ENCODE measurements around the gene IL22RA1.

Gene IL22RA1

DNA sequence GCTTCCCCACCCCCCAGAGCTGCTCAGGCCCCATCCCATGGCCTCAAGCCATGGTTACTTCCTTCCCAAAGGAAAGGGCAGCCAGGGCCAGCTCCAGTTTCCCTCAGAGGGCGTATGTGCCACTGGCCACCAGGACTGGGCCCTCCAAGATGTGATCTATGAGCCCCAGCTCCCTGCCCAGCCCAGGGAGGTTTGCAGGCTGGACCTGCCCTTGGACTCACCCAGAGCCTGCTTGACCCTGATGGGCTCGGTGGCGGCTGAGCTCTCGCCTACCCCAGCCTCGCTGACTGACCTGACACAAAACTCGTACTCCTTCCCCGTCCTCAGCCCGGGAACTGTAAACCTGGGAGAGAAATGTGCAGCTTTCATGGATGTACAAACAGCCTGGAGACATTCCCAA, 60.6 kb downstream of the IL22RA1 start:
- TF ChIP-seq, protein P1, sequence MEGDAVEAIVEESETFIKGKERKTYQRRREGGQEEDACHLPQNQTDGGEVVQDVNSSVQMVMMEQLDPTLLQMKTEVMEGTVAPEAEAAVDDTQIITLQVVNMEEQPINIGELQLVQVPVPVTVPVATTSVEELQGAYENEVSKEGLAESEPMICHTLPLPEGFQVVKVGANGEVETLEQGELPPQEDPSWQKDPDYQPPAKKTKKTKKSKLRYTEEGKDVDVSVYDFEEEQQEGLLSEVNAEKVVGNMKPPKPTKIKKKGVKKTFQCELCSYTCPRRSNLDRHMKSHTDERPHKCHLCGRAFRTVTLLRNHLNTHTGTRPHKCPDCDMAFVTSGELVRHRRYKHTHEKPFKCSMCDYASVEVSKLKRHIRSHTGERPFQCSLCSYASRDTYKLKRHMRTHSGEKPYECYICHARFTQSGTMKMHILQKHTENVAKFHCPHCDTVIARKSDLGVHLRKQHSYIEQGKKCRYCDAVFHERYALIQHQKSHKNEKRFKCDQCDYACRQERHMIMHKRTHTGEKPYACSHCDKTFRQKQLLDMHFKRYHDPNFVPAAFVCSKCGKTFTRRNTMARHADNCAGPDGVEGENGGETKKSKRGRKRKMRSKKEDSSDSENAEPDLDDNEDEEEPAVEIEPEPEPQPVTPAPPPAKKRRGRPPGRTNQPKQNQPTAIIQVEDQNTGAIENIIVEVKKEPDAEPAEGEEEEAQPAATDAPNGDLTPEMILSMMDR (IDR thresholded peaks at IDR 0.05; ENCODE audit: low read depth, low read length): no peak
- H3K4me3 ChIP-seq (ENCODE audit: low read depth, low read length): no peak overlapping the region

DNA sequence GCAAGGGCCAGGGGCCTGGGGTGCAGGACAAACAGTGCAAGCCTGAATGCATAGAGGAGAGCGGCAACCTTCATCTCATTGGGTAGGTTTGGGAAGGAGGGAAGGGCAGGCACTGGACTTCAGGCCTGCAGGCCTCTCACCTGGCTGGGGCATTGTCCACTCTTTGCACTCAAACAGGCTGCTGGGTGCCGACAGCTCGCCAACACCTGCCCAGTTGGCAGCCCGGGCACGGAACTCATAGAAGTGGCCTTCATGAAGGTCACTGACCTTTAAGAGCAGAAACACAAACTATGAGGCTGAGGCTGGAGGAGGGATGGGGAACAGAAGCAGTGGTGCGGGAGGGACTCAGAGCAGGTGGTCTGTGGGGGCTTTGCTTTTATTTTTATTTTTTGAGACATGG, 61.8 kb downstream of the IL22RA1 start:
- H3K4me3 ChIP-seq (ENCODE audit: low read depth, low read length): no peak overlapping the region
- TF ChIP-seq, protein P1 (IDR thresholded peaks at IDR 0.05; ENCODE audit: low read depth, low read length): no peak

DNA sequence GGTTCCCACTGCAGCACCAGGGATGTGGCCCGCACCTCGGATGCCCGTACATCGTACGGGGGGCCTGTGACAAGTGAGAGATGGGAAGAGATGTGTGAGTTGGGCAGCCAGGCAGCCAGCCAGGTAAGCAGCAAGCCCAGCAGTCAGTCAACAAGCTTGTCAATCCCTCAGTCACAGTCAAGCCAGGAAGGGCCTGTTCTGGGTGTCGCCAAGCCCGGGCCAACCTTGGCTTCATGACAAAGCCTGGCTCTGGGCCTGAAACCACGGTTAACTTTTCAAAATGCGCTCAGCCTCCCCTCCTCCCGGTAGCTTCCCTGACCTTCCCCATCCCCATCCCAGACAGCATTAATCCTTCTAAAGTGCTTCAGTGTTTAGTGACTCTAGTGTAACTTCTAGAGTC, 62.8 kb downstream of the IL22RA1 start:
- TF ChIP-seq, protein P1 (IDR thresholded peaks at IDR 0.05; ENCODE audit: low read depth, low read length): no peak
- H3K4me3 ChIP-seq (ENCODE audit: low read depth, low read length): no peak overlapping the region

DNA sequence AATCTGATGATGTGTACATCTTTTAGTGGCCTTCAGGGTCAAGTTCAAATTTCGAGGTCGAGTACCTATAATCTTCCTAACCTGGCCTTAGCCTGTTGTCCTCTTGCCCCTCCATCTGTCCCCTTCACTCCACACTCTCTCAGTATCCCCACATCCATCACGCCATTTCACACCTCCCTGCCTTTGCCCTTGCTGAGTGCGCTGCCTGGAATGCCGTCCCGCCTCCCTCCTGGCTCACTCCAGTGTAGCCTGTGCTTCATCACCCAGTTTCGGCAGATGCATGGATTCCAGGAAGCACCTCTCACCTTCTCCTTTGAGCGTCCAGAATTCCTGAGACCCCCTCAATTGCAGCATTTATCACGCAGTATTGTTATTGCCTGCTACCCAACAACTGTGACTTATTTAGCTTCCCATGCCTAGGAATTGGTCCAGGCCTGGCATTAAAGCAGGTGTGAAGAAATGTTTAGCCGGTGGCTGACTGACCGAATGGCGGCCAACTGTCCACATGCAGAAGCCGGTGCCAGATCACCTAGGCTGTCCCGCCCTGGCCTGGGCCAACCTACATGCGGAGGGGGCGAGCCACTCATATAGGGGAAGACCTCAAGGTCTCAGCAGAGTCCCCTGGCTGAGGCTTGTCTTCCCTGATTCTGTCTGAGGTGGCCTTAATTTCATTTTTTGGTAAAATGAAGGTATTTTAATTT, 65.5 kb downstream of the IL22RA1 start:
- TF ChIP-seq, protein P1 (IDR thresholded peaks at IDR 0.05; ENCODE audit: low read depth, low read length): no peak
- no peak overlapping the region for H3K4me3 ChIP-seq (ENCODE audit: low read depth, low read length)

DNA sequence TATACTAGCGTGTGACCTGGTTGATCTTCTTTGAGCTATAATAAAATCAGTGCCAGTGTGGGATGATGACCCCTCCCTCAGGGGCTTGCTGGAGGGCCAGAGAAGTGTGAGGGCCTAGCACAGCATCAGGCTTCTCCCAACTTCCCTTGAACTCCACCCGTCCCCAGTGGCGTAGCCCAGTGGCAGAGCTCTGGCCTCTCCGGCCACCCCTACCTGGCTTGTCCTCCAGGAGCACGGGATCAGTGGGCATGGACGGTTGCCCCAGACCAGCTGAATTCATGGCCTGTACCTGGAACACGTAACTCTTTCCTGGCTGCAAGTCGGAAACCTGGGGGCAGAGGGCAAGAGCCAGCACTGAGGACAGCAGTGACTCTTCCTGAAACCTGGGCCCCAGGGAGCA, 67.0 kb downstream of the IL22RA1 start:
- H3K4me3 ChIP-seq (ENCODE audit: low read depth, low read length): no peak overlapping the region
- TF ChIP-seq, protein P1 (IDR thresholded peaks at IDR 0.05; ENCODE audit: low read depth, low read length): no peak

DNA sequence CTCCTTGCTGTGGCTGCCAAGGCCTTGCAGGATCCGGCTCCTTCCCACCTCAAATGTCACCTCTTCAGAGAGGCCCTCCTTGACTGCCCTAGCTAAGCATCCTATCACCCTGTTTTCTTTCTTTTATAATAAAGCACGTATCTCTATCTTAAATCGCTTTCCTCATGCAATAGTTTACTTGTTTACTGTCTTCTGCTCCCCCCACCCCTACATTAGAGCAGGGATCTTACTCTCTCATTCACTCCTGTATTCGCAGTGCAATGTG, 67.4 kb downstream of the IL22RA1 start:
- TF ChIP-seq, protein P1 (IDR thresholded peaks at IDR 0.05; ENCODE audit: low read depth, low read length): no peak
- H3K4me3 ChIP-seq (ENCODE audit: low read depth, low read length): no peak overlapping the region

DNA sequence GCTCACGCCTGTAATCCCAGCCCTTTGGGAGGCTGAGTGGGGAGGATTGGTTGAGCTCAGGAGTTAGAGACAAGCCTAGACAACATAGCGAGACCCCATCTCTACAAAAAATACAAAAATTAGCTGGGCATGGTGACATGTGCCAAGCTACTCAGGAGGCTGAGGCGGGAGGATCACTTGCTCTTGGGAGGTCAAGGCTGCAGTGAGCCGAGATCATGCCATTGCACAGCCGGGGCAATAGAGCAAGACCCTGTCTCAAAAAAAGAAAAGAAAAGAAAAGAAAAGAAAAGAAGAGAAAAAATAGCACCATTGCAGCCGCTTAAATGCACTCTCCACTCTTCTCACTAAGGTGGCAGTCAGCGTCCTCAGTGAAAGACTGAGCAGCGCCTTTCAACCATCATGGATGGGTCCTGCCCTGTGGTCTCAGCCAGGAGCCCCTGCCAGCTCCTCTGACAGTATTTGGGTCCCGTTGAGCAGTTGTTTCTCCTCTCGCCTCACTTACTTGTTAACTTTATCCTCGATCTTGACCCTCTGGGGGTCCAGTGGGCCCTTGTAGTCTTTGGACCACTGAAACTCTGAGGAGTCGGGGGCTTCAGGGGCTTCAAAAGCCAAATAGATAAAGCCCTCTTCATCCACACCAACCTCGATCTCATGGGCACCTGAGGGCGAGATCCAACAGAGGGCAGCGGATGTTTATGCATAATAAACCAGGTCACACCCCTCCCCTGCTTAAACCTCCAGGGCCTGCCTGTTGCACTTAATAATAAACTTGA, 67.9 kb downstream of the IL22RA1 start:
- TF ChIP-seq, protein P1 (IDR thresholded peaks at IDR 0.05; ENCODE audit: low read depth, low read length): no peak
- H3K4me3 ChIP-seq (ENCODE audit: low read depth, low read length): no peak overlapping the region
